Stimulated activated naive CD8-positive, alpha-beta T cell treated with anti-CD3 and anti-CD28 coated beads, Interleukin-15, amount 100 ng/mL, for 72 hours (primary cell): ENCODE results near the gene PRSS57.
A peak's percentile ranks its signal among the peaks of the same experiment; 100 is the strongest.

Source experiments
- ATAC-seq: fragments of 150-1000 bp; cut with Tn5 transposase; 2 replicates; pipeline ENCODE4 v1.10.0; 2021; ENCODE audit warnings: mild to moderate bottlenecking, moderate library complexity
- DNase-seq, 2 donors: peaks; one replicate each; pipeline ENCODE4 v3.0.0; 2021 to 2022
- H3K27ac Mint-ChIP-seq, 2 donors: one replicate each; pipeline ENCODE4 v1.8.0; 2022; ENCODE audit warnings: mild to moderate bottlenecking in 2 of 2, mixed read lengths in 2 of 2, moderate library complexity in 2 of 2
- H3K27me3 Mint-ChIP-seq: one replicate; pipeline ENCODE4 v1.8.0; 2022; ENCODE audit warnings: mixed read lengths
- H3K4me1 Mint-ChIP-seq: one replicate; pipeline ENCODE4 v1.8.0; 2022; ENCODE audit warnings: mild to moderate bottlenecking, mixed read lengths
- H3K4me3 Mint-ChIP-seq, 2 donors: one replicate each; pipeline ENCODE4 v1.8.0; 2022; ENCODE audit warnings: mild to moderate bottlenecking in 2 of 2, mixed read lengths in 2 of 2, moderate library complexity in 1 of 2
- H3K9me3 Mint-ChIP-seq, 2 donors: one replicate each; pipeline ENCODE4 v1.8.0; 2022; ENCODE audit warnings: mixed read lengths in 2 of 2

PRSS57 gene

GRCh38 chr19:656751-657559 is 38.3 kb downstream of the PRSS57 start:
- ATAC-seq = no peak
- H3K4me1 Mint-ChIP-seq = peaks cover 64% of the 10 kb centered on the region
- no peaks in the 10 kb centered on the region for H3K9me3 Mint-ChIP-seq
- no peaks in the 10 kb centered on the region for H3K27me3 Mint-ChIP-seq
- H3K27ac Mint-ChIP-seq = peak overlapping the region; percentile 33 to 94
- DNase-seq = no peak
- H3K4me3 Mint-ChIP-seq = no peak overlapping the region

- ATAC-seq (no peak), DNase-seq (no peak)
- Mint-ChIP-seq H3K27me3 (no peaks in the 10 kb centered on the region), H3K9me3 (no peaks in the 10 kb centered on the region), H3K27ac (peak overlapping the region in 1 of 2 donors; percentile 69), H3K4me1 (peaks cover 58% of the 10 kb centered on the region), H3K4me3 (no peak overlapping the region)
Observed at GRCh38 chr19:655691-656090, 39.6 kb downstream of the PRSS57 start.

GRCh38 chr19:653425-653824 is 41.8 kb downstream of the PRSS57 start:
- no peaks in the 10 kb centered on the region for H3K27me3 Mint-ChIP-seq
- no peak overlapping the region for H3K4me3 Mint-ChIP-seq
- no peak for ATAC-seq
- no peaks in the 10 kb centered on the region for H3K9me3 Mint-ChIP-seq
- H3K27ac Mint-ChIP-seq = no peak overlapping the region
- peaks cover 36% of the 10 kb centered on the region for H3K4me1 Mint-ChIP-seq
- no peak for DNase-seq

- H3K9me3 Mint-ChIP-seq = no peaks in the 10 kb centered on the region
- no peaks in the 10 kb centered on the region for H3K27me3 Mint-ChIP-seq
- peak; percentile 17 for ATAC-seq
- no peak for DNase-seq
- peaks cover 31% of the 10 kb centered on the region for H3K4me1 Mint-ChIP-seq
- H3K27ac Mint-ChIP-seq = no peak overlapping the region
- no peak overlapping the region for H3K4me3 Mint-ChIP-seq
Observed at GRCh38 chr19:652467-653389, 42.5 kb downstream of the PRSS57 start.

GRCh38 chr19:651991-652390 is 43.3 kb downstream of the PRSS57 start:
- ATAC-seq (no peak), DNase-seq (no peak)
- no peaks in the 10 kb centered on the region for H3K27me3 Mint-ChIP-seq
- no peak overlapping the region for H3K4me3 Mint-ChIP-seq
- no peaks in the 10 kb centered on the region for H3K9me3 Mint-ChIP-seq
- peaks cover 24% of the 10 kb centered on the region for H3K4me1 Mint-ChIP-seq
- H3K27ac Mint-ChIP-seq = no peak overlapping the region

GRCh38 chr19:651114-651818 is 44.0 kb downstream of the PRSS57 start:
- Mint-ChIP-seq H3K4me3 (no peak overlapping the region), H3K9me3 (no peaks in the 10 kb centered on the region), H3K27me3 (no peaks in the 10 kb centered on the region), H3K27ac (no peak overlapping the region), H3K4me1 (peaks cover 18% of the 10 kb centered on the region)
- no peak for DNase-seq
- no peak for ATAC-seq

- H3K9me3 Mint-ChIP-seq = no peaks in the 10 kb centered on the region
- H3K4me1 Mint-ChIP-seq = peaks cover 7% of the 10 kb centered on the region
- DNase-seq (no peak), ATAC-seq (no peak)
- no peak overlapping the region for H3K4me3 Mint-ChIP-seq
- H3K27ac Mint-ChIP-seq = no peak overlapping the region
- H3K27me3 Mint-ChIP-seq = no peaks in the 10 kb centered on the region
Observed at GRCh38 chr19:650121-650520, 45.1 kb downstream of the PRSS57 start.

GRCh38 chr19:648904-649801 is 46.1 kb downstream of the PRSS57 start:
- ATAC-seq (no peak), DNase-seq (no peak)
- Mint-ChIP-seq H3K4me1 (no peaks in the 10 kb centered on the region), H3K27ac (no peak overlapping the region), H3K4me3 (no peak overlapping the region), H3K9me3 (no peaks in the 10 kb centered on the region), H3K27me3 (no peaks in the 10 kb centered on the region)

- Mint-ChIP-seq H3K27ac (no peak overlapping the region), H3K27me3 (no peaks in the 10 kb centered on the region), H3K9me3 (no peaks in the 10 kb centered on the region), H3K4me1 (no peaks in the 10 kb centered on the region), H3K4me3 (no peak overlapping the region)
- no peak for DNase-seq
- no peak for ATAC-seq
Observed at GRCh38 chr19:648305-648704, 46.9 kb downstream of the PRSS57 start.

- H3K27me3 Mint-ChIP-seq = no peaks in the 10 kb centered on the region
- no peak overlapping the region for H3K27ac Mint-ChIP-seq
- no peak overlapping the region for H3K4me3 Mint-ChIP-seq
- DNase-seq (no peak), ATAC-seq (no peak)
- no peaks in the 10 kb centered on the region for H3K4me1 Mint-ChIP-seq
- H3K9me3 Mint-ChIP-seq = no peaks in the 10 kb centered on the region
Observed at GRCh38 chr19:647566-648284, 47.5 kb downstream of the PRSS57 start.

GRCh38 chr19:646779-647565 is 48.3 kb downstream of the PRSS57 start:
- Mint-ChIP-seq H3K27me3 (no peaks in the 10 kb centered on the region), H3K9me3 (no peaks in the 10 kb centered on the region), H3K4me1 (no peaks in the 10 kb centered on the region), H3K4me3 (no peak overlapping the region), H3K27ac (no peak overlapping the region)
- ATAC-seq (peak; percentile 10), DNase-seq (no peak)

- peak; percentile 27 for ATAC-seq
- Mint-ChIP-seq H3K9me3 (no peaks in the 10 kb centered on the region), H3K27ac (peak overlapping the region in 1 of 2 donors; percentile 27), H3K4me3 (no peak overlapping the region), H3K27me3 (no peaks in the 10 kb centered on the region), H3K4me1 (no peaks in the 10 kb centered on the region)
- no peak for DNase-seq
Observed at GRCh38 chr19:645912-646778, 49.1 kb downstream of the PRSS57 start.

GRCh38 chr19:644789-645188 is 50.5 kb downstream of the PRSS57 start:
- no peak for ATAC-seq
- DNase-seq = no peak
- H3K27me3 Mint-ChIP-seq = no peaks in the 10 kb centered on the region
- no peak overlapping the region for H3K27ac Mint-ChIP-seq
- no peaks in the 10 kb centered on the region for H3K4me1 Mint-ChIP-seq
- H3K4me3 Mint-ChIP-seq = no peak overlapping the region
- H3K9me3 Mint-ChIP-seq = no peaks in the 10 kb centered on the region
